NCI-H146 treated with DMSO at 0.1 percent for 48 hours (cell line): ENCODE results near the gene MYH14.

Source experiments
- DNase-seq: peaks from one replicate; lab custom pipeline; 2025; ENCODE audit not compliant: unreplicated experiment; lab: John Stamatoyannopoulos, UW

Gene MYH14

GRCh38 chr19:50255115-50255514, 51.7 kb downstream of the MYH14 start:
- DNase-seq, result no peak

GRCh38 chr19:50257141-50257540, 53.7 kb downstream of the MYH14 start:
- DNase-seq, result no peak

- DNase-seq, result no peak
Measured at GRCh38 chr19:50258918-50259372, 55.5 kb downstream of the MYH14 start.

GRCh38 chr19:50261446-50261970, 58.1 kb downstream of the MYH14 start:
- DNase-seq, result no peak

GRCh38 chr19:50263176-50263575, 59.8 kb downstream of the MYH14 start:
- no peak for DNase-seq

- no peak for DNase-seq
Measured at GRCh38 chr19:50264483-50265186, 61.2 kb downstream of the MYH14 start.

GRCh38 chr19:50266041-50266440, 62.6 kb downstream of the MYH14 start:
- DNase-seq, result no peak

GRCh38 chr19:50266896-50267295, 63.5 kb downstream of the MYH14 start:
- DNase-seq, result no peak

- no peak for DNase-seq
Measured at GRCh38 chr19:50268041-50268440, 64.6 kb downstream of the MYH14 start.

GRCh38 chr19:50268501-50268900, 65.1 kb downstream of the MYH14 start:
- no peak for DNase-seq

- DNase-seq, result no peak
Measured at GRCh38 chr19:50269653-50270052, 66.2 kb downstream of the MYH14 start.

GRCh38 chr19:50272263-50272897, 69.0 kb downstream of the MYH14 start:
- no peak for DNase-seq

- no peak for DNase-seq
Measured at GRCh38 chr19:50273821-50274220, 70.4 kb downstream of the MYH14 start.

GRCh38 chr19:50275577-50276368, 72.4 kb downstream of the MYH14 start:
- DNase-seq, result no peak

- DNase-seq, result no peak
Measured at GRCh38 chr19:50276370-50277063, 73.1 kb downstream of the MYH14 start.

- no peak for DNase-seq
Measured at GRCh38 chr19:50277966-50278580, 74.7 kb downstream of the MYH14 start.

- no peak for DNase-seq
Measured at GRCh38 chr19:50280074-50280473, 76.7 kb downstream of the MYH14 start.

- no peak for DNase-seq
Measured at GRCh38 chr19:50280983-50281382, 77.6 kb downstream of the MYH14 start.

GRCh38 chr19:50281491-50281890, 78.1 kb downstream of the MYH14 start:
- no peak for DNase-seq

GRCh38 chr19:50285833-50286232, 82.4 kb downstream of the MYH14 start:
- DNase-seq, result no peak

GRCh38 chr19:50286443-50286842, 83.0 kb downstream of the MYH14 start:
- DNase-seq, result no peak
